IPS-18c (cell line): Measurements from ENCODE around the gene SPX.

ENCODE experiments used
- H3K4me3 ChIP-seq: 2 replicates; pipeline ENCODE4 v1.7.0; 2013; ENCODE audit warnings: low read depth, mild to moderate bottlenecking, low read length, moderate library complexity; ENCODE audit not compliant: insufficient read depth
- H3K9me3 ChIP-seq: one replicate; pipeline ENCODE4 v1.6.1; 2013; ENCODE audit warnings: mild to moderate bottlenecking, low read length, moderate library complexity; ENCODE audit not compliant: control insufficient read depth, insufficient read depth

Gene SPX

GRCh38 chr12:21561158-21561557, 35.1 kb downstream of the SPX start:
- no peaks in the 10 kb centered on the region for H3K9me3 ChIP-seq
- H3K4me3 ChIP-seq: no peak overlapping the region

GRCh38 chr12:21562859-21563258, 36.8 kb downstream of the SPX start:
- H3K9me3 ChIP-seq: no peaks in the 10 kb centered on the region
- H3K4me3 ChIP-seq: no peak overlapping the region

GRCh38 chr12:21566223-21566906, 40.3 kb downstream of the SPX start:
- peaks cover under 1% of the 10 kb centered on the region for H3K9me3 ChIP-seq
- no peak overlapping the region for H3K4me3 ChIP-seq

- no peak overlapping the region for H3K4me3 ChIP-seq
- peaks cover 2% of the 10 kb centered on the region for H3K9me3 ChIP-seq
Measured at GRCh38 chr12:21566907-21567394, 40.9 kb downstream of the SPX start.

GRCh38 chr12:21568115-21568514, 42.0 kb downstream of the SPX start:
- H3K9me3 ChIP-seq: peaks cover 2% of the 10 kb centered on the region
- H3K4me3 ChIP-seq: no peak overlapping the region

GRCh38 chr12:21571046-21571445, 45.0 kb downstream of the SPX start:
- Histone ChIP-seq H3K4me3 (no peak overlapping the region), H3K9me3 (peaks cover 2% of the 10 kb centered on the region)

GRCh38 chr12:21573733-21574358, 47.8 kb downstream of the SPX start:
- Histone ChIP-seq H3K4me3 (no peak overlapping the region), H3K9me3 (peaks cover 2% of the 10 kb centered on the region)

GRCh38 chr12:21576431-21576830, 50.3 kb downstream of the SPX start:
- peaks cover under 1% of the 10 kb centered on the region for H3K9me3 ChIP-seq
- H3K4me3 ChIP-seq: no peak overlapping the region

GRCh38 chr12:21577516-21577915, 51.4 kb downstream of the SPX start:
- Histone ChIP-seq H3K4me3 (no peak overlapping the region), H3K9me3 (no peaks in the 10 kb centered on the region)

GRCh38 chr12:21580748-21581516, 54.8 kb downstream of the SPX start:
- H3K4me3 ChIP-seq: no peak overlapping the region
- H3K9me3 ChIP-seq: no peaks in the 10 kb centered on the region
